ENCODE measurements around the gene LPCAT1.

DNA sequence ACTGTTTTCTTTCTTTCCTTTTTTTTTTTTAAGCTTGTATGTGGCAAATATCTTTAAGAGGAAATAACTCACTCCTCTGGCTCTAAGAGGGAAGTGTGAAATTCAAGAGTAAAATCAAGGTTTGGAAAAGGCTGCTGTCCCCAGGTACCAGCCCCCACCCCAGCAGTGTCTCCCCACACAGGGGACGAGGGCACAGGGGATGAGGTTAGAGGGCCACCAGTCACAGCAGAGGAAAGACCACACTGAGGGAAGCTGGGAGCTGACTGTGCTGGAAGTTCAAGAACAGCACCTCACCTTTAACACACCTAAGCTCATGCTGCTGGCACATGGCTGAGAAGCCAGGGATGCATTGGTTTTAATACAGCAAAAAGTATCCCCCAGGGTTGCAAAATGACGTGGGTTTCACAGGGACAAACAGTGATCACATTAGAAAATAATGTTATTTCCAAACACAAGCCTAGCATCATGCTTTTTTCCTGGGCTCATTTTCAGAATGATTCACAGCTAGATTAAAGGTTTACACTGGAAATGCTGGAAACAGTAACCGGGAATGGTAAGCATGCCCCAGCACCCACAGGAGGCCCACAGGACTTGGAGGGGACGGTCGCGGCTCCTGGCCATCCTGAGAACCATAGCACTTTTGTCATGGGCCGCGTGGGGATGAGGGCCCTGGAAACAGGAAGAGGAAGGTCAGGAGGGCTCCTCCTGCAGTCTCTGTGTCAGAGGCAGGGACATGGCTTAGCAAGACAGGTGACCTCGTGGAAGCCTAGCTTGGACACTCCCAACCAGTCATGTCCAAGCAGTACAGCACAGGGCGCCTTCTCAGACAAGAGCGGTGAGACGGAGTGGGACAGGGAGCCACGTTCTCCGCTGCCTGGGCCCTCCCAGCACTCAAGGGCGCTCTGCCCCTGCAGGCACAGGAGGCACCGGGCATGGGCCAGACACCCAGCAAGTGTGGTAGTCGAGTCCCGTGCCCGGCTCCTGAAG, 6.9 kb downstream of the LPCAT1 start:
- TF ChIP-seq POLR2AphosphoS5 (IDR thresholded peaks at IDR 0.05; ENCODE audit: borderline replicate concordance, low read depth, low read length) (no peak), EZH2 (IDR thresholded peaks at IDR 0.05) (no peak)

Measured in SK-N-MC (cell line).